NT2/D1 (cell line): ENCODE data around the gene SPOPL.

Source experiments
- SUZ12 ChIP-seq: IDR thresholded peaks from 2 replicates; pipeline ENCODE4 v1.6.1; 2011; ENCODE audit not compliant: insufficient read length, insufficient read depth; ENCODE audit errors: extremely low read depth
- YY1 ChIP-seq: IDR thresholded peaks from 2 replicates; pipeline ENCODE4 v1.6.1; 2011; ENCODE audit not compliant: insufficient read length, insufficient read depth
- ZNF274 ChIP-seq: IDR thresholded peaks from 2 replicates; pipeline ENCODE4 v1.6.1; 2011; ENCODE audit warnings: mild to moderate bottlenecking, low read depth, low read length

- TF ChIP-seq YY1 (no peak), SUZ12 (no peak), ZNF274 (no peak)
Observed at GRCh38 chr2:138621139-138621538, 119.6 kb downstream of the SPOPL start.
